SK-N-SH treated with all-trans-retinoic acid at 6 μM for 48 hours (cell line): ENCODE data around the gene ARFIP2.
A peak's percentile ranks its signal among the peaks of the same experiment; 100 is the strongest.

Experiments used
- ARNTL ChIP-seq: fragments of 450-650 bp; formaldehyde crosslinking; IDR thresholded peaks from 2 replicates; pipeline ENCODE4 v1.5.0; 2020; ENCODE audit warnings: low read depth, mild to moderate bottlenecking, moderate library complexity, borderline replicate concordance
- BACH2 ChIP-seq: fragments of 250-450 bp; sonication (Bioruptor Pico); IDR thresholded peaks from 2 replicates; pipeline ENCODE4 v1.9.0; 2021; ENCODE audit warnings: mild to moderate bottlenecking, borderline replicate concordance
- GLIS3 ChIP-seq: fragments of 250-450 bp; sonication (Bioruptor Pico); IDR thresholded peaks from 2 replicates; pipeline ENCODE4 v1.5.0; 2020; ENCODE audit warnings: mild to moderate bottlenecking, moderate library complexity
- OSR1 ChIP-seq: fragments of 250-450 bp; sonication (Bioruptor Pico); IDR thresholded peaks from 2 replicates; pipeline ENCODE4 v1.8.0; 2022; ENCODE audit warnings: moderate library complexity, mild to moderate bottlenecking, inconsistent platforms
- ZC3H10 ChIP-seq: fragments of 250-450 bp; sonication (Bioruptor Pico); IDR thresholded peaks from 2 replicates; pipeline ENCODE4 v1.5.1; 2021; ENCODE audit warnings: mild to moderate bottlenecking, moderate library complexity
- ZFP30 ChIP-seq: fragments of 450-650 bp; formaldehyde crosslinking; IDR thresholded peaks from 2 replicates; pipeline ENCODE4 v1.5.0; 2022; ENCODE audit warnings: mild to moderate bottlenecking, moderate library complexity
- ZNF70 ChIP-seq: fragments of 450-650 bp; formaldehyde crosslinking; IDR thresholded peaks from 2 replicates; pipeline ENCODE4 v1.5.0; 2020; ENCODE audit warnings: mild to moderate bottlenecking, moderate library complexity
- ZNF8 ChIP-seq: fragments of 450-650 bp; formaldehyde crosslinking; IDR thresholded peaks from 2 replicates; pipeline ENCODE4 v1.5.0; 2020; ENCODE audit warnings: mild to moderate bottlenecking, moderate library complexity
- TF ChIP-seq, protein P1 (sequence below): fragments of 250-450 bp; sonication (Bioruptor Pico); IDR thresholded peaks from 2 replicates; pipeline ENCODE4 v1.5.1; 2020; ENCODE audit warnings: low read depth, mild to moderate bottlenecking, moderate library complexity
- TF ChIP-seq, protein P2 (sequence below): fragments of 250-450 bp; sonication (Bioruptor Pico); IDR thresholded peaks from 2 replicates; pipeline ENCODE4 v1.8.0; 2021; ENCODE audit warnings: low read depth, mild to moderate bottlenecking, moderate library complexity, borderline replicate concordance
- TF ChIP-seq, protein P3 (sequence below): fragments of 250-450 bp; sonication (Bioruptor Pico); IDR thresholded peaks from 2 replicates; pipeline ENCODE4 v1.5.0; 2020; ENCODE audit warnings: mild to moderate bottlenecking, moderate library complexity
- TF ChIP-seq, protein P4 (sequence below): fragments of 250-450 bp; sonication (Bioruptor Pico); IDR thresholded peaks from 2 replicates; pipeline ENCODE4 v1.8.0; 2020; ENCODE audit warnings: mild to moderate bottlenecking, moderate library complexity, borderline replicate concordance
- TF ChIP-seq, protein P5 (sequence below): fragments of 250-450 bp; sonication (Bioruptor Pico); IDR thresholded peaks from 2 replicates; pipeline ENCODE4 v1.5.1; 2021; ENCODE audit warnings: mild to moderate bottlenecking, moderate library complexity

DNA sequence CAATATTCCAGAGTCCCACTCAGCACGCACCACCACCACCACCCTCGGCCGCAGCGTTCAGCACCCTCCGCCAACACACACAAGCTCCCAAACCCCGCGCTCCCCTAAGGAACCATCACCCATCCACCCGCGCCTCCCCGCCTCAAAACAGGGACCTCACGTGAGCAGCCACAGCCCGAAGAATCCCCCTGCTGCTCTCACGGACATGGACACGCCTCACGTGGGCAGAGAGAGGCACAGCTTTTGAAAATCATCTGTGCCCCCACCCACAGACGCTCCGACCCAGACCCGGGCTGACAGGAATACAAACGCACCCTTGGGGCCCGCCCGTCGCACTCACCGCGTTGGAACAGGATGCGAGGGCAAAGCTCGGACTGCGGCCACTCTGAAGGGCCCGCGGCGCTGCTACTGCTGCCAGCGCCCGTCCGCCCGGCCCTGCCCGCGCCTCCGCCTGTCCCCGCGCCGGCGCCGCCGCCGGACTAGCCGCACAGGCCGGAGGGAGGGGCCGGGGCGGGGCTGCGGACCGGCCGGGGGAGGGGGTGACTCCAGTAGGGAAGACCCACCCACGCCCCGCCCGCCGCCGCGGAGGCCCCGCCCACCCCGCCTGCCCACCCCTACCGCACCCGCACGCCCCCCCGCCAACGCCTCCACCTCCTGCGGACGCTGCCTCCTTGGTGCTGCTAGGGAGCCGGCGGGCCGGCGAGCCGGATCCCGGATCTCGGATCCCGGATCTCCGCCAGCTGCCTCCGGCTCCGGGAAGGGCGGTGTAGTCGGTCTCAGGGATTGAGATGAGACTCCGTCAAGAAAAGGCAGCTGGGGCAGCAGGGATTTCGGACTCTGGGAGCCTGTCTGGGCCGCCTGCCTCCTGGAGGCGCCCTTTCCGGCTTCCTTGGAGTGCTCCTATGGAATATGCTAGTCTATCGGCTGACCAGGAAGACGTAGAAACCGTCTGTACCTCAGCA lies 7.4 kb downstream of the ARFIP2 start, which contains the start of gene TRIM3:
- TF ChIP-seq, protein P1, sequence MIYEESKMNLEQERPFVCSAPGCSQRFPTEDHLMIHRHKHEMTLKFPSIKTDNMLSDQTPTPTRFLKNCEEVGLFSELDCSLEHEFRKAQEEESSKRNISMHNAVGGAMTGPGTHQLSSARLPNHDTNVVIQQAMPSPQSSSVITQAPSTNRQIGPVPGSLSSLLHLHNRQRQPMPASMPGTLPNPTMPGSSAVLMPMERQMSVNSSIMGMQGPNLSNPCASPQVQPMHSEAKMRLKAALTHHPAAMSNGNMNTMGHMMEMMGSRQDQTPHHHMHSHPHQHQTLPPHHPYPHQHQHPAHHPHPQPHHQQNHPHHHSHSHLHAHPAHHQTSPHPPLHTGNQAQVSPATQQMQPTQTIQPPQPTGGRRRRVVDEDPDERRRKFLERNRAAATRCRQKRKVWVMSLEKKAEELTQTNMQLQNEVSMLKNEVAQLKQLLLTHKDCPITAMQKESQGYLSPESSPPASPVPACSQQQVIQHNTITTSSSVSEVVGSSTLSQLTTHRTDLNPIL (CRISPR knock-in tag) = no peak
- 0 out of 2 replicates have a peak, but pooled peaks have one; percentile 50 for TF ChIP-seq GLIS3 (CRISPR knock-in tag)
- TF ChIP-seq, protein P2, sequence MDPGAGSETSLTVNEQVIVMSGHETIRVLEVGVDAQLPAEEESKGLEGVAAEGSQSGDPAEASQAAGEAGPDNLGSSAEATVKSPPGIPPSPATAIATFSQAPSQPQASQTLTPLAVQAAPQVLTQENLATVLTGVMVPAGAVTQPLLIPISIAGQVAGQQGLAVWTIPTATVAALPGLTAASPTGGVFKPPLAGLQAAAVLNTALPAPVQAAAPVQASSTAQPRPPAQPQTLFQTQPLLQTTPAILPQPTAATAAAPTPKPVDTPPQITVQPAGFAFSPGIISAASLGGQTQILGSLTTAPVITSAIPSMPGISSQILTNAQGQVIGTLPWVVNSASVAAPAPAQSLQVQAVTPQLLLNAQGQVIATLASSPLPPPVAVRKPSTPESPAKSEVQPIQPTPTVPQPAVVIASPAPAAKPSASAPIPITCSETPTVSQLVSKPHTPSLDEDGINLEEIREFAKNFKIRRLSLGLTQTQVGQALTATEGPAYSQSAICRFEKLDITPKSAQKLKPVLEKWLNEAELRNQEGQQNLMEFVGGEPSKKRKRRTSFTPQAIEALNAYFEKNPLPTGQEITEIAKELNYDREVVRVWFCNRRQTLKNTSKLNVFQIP = no peak
- TF ChIP-seq, protein P3, sequence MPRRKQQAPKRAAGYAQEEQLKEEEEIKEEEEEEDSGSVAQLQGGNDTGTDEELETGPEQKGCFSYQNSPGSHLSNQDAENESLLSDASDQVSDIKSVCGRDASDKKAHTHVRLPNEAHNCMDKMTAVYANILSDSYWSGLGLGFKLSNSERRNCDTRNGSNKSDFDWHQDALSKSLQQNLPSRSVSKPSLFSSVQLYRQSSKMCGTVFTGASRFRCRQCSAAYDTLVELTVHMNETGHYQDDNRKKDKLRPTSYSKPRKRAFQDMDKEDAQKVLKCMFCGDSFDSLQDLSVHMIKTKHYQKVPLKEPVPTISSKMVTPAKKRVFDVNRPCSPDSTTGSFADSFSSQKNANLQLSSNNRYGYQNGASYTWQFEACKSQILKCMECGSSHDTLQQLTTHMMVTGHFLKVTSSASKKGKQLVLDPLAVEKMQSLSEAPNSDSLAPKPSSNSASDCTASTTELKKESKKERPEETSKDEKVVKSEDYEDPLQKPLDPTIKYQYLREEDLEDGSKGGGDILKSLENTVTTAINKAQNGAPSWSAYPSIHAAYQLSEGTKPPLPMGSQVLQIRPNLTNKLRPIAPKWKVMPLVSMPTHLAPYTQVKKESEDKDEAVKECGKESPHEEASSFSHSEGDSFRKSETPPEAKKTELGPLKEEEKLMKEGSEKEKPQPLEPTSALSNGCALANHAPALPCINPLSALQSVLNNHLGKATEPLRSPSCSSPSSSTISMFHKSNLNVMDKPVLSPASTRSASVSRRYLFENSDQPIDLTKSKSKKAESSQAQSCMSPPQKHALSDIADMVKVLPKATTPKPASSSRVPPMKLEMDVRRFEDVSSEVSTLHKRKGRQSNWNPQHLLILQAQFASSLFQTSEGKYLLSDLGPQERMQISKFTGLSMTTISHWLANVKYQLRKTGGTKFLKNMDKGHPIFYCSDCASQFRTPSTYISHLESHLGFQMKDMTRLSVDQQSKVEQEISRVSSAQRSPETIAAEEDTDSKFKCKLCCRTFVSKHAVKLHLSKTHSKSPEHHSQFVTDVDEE (CRISPR knock-in tag) = 0 out of 2 replicates have a peak, but pooled peaks have one; percentile 25
- no peak for TF ChIP-seq ARNTL
- no peak for TF ChIP-seq ZNF70 (CRISPR knock-in tag)
- TF ChIP-seq ZC3H10 = no peak
- no peak for TF ChIP-seq BACH2 (CRISPR knock-in tag)
- TF ChIP-seq, protein P4, sequence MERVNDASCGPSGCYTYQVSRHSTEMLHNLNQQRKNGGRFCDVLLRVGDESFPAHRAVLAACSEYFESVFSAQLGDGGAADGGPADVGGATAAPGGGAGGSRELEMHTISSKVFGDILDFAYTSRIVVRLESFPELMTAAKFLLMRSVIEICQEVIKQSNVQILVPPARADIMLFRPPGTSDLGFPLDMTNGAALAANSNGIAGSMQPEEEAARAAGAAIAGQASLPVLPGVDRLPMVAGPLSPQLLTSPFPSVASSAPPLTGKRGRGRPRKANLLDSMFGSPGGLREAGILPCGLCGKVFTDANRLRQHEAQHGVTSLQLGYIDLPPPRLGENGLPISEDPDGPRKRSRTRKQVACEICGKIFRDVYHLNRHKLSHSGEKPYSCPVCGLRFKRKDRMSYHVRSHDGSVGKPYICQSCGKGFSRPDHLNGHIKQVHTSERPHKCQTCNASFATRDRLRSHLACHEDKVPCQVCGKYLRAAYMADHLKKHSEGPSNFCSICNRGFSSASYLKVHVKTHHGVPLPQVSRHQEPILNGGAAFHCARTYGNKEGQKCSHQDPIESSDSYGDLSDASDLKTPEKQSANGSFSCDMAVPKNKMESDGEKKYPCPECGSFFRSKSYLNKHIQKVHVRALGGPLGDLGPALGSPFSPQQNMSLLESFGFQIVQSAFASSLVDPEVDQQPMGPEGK (CRISPR knock-in tag) = peak; percentile 69
- no peak for TF ChIP-seq ZFP30 (CRISPR knock-in tag)
- TF ChIP-seq, protein P5, sequence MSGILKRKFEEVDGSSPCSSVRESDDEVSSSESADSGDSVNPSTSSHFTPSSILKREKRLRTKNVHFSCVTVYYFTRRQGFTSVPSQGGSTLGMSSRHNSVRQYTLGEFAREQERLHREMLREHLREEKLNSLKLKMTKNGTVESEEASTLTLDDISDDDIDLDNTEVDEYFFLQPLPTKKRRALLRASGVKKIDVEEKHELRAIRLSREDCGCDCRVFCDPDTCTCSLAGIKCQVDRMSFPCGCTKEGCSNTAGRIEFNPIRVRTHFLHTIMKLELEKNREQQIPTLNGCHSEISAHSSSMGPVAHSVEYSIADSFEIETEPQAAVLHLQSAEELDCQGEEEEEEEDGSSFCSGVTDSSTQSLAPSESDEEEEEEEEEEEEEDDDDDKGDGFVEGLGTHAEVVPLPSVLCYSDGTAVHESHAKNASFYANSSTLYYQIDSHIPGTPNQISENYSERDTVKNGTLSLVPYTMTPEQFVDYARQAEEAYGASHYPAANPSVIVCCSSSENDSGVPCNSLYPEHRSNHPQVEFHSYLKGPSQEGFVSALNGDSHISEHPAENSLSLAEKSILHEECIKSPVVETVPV (CRISPR knock-in tag) = no peak
- no peak for TF ChIP-seq OSR1 (CRISPR knock-in tag)
- no peak for TF ChIP-seq ZNF8 (CRISPR knock-in tag)
